ENCODE results near the gene THNSL1. TPM values are rescaled to one million over a fixed set of nuclear protein-coding genes. Genes with fewer than 3 reads are reported as not detected.

Gene THNSL1
- total and polyA plus RNA-seq, 2 donors from 2014 or later: 5.4 to 7.9 TPM

DNA sequence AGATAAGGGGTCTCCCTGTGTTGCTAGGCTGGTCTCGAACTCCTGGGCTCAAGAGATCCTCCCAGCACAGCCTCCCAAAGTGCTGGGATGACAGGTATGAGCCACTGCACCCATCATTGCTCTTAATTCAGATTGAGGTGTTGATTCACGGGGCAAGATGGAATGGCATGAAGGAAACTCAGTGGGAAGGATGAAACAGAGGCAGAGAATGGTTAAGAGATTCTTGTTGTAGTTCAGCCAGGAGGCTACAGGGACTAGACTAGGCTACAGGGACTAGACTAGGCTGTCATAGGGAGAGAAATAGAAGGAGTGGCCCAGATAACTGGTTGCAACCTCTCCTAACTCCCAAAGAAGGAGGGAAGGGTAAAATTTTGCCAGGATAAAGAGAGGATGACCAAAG lies 48.0 kb downstream of the THNSL1 start:
- no peak overlapping the region for H3K27ac ChIP-seq (ENCODE audit: low read depth in 2 of 2, low read length in 2 of 2)
- no peak overlapping the region for H3K4me3 ChIP-seq (ENCODE audit: low read length in 3 of 3)
- H3K9ac ChIP-seq (ENCODE audit: low read length in 3 of 3): no peak overlapping the region
- no peaks in the 10 kb centered on the region for H3K4me1 ChIP-seq (ENCODE audit: control insufficient read depth in 2 of 3, insufficient read depth in 2 of 3, low read depth in 1 of 3, low read length in 3 of 3)
- no peak for DNase-seq
- FAIRE-seq: no peak
- intact Hi-C loops (cut with DNase I): no loop called here
- no peaks in the 10 kb centered on the region for H3K36me3 ChIP-seq (ENCODE audit: control insufficient read depth in 2 of 3, insufficient read depth in 3 of 3, low read length in 3 of 3)
- no peaks in the 10 kb centered on the region for H3K9me3 ChIP-seq (ENCODE audit: control insufficient read depth in 2 of 3, insufficient read depth in 1 of 3, low read length in 3 of 3)
- no peaks in the 10 kb centered on the region for H3K27me3 ChIP-seq (ENCODE audit: control insufficient read depth, insufficient read depth, low read length)
- TF ChIP-seq, protein P1, sequence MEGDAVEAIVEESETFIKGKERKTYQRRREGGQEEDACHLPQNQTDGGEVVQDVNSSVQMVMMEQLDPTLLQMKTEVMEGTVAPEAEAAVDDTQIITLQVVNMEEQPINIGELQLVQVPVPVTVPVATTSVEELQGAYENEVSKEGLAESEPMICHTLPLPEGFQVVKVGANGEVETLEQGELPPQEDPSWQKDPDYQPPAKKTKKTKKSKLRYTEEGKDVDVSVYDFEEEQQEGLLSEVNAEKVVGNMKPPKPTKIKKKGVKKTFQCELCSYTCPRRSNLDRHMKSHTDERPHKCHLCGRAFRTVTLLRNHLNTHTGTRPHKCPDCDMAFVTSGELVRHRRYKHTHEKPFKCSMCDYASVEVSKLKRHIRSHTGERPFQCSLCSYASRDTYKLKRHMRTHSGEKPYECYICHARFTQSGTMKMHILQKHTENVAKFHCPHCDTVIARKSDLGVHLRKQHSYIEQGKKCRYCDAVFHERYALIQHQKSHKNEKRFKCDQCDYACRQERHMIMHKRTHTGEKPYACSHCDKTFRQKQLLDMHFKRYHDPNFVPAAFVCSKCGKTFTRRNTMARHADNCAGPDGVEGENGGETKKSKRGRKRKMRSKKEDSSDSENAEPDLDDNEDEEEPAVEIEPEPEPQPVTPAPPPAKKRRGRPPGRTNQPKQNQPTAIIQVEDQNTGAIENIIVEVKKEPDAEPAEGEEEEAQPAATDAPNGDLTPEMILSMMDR (IDR thresholded peaks at IDR 0.05; ENCODE audit: borderline replicate concordance, extremely low read depth, insufficient read depth): no peak

DNA sequence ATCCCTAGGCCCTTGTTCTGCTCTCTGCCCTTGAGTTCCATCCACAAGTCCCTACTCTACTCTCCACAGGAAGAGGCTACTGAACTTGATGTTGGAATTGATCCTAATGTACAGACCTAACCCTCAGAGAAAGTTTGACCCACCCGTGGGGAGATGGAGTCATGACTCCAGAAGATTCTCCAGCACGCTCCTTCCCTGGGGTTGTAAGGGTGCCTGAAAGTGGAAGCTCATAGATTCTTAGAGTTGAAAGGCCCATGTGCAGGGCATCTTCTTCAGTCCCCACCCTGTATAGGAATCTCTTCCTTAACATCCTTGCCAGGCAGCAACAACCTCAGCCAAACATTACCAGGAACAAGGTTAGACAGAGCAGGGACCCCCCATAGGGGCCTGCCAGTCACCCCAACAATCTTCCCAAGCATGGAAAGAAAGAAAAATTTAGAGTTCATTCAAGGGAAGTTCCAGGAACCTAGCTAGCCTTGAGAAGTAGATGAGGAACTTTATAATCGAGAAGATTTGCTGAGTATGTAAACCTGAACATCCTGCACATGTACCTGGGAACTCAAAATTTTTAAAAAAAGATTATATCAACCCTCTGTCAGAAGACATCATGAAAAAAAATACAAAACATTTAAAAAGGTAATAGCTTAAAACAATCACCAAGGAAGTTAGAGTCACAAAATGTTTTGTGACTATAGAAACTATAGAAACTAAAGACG lies 49.5 kb downstream of the THNSL1 start:
- no peak for DNase-seq
- Histone ChIP-seq H3K27ac (ENCODE audit: low read depth in 2 of 2, low read length in 2 of 2) (no peak overlapping the region), H3K36me3 (ENCODE audit: control insufficient read depth in 2 of 3, insufficient read depth in 3 of 3, low read length in 3 of 3) (no peaks in the 10 kb centered on the region), H3K4me1 (ENCODE audit: control insufficient read depth in 2 of 3, insufficient read depth in 2 of 3, low read depth in 1 of 3, low read length in 3 of 3) (no peaks in the 10 kb centered on the region), H3K4me3 (ENCODE audit: low read length in 3 of 3) (no peak overlapping the region), H3K9ac (ENCODE audit: low read length in 3 of 3) (no peak overlapping the region), H3K27me3 (ENCODE audit: control insufficient read depth, insufficient read depth, low read length) (no peaks in the 10 kb centered on the region), H3K9me3 (ENCODE audit: control insufficient read depth in 2 of 3, insufficient read depth in 1 of 3, low read length in 3 of 3) (no peaks in the 10 kb centered on the region)
- intact Hi-C loops (cut with DNase I): no loop called here
- FAIRE-seq: no peak
- TF ChIP-seq, protein P1 (IDR thresholded peaks at IDR 0.05; ENCODE audit: borderline replicate concordance, extremely low read depth, insufficient read depth): no peak

DNA sequence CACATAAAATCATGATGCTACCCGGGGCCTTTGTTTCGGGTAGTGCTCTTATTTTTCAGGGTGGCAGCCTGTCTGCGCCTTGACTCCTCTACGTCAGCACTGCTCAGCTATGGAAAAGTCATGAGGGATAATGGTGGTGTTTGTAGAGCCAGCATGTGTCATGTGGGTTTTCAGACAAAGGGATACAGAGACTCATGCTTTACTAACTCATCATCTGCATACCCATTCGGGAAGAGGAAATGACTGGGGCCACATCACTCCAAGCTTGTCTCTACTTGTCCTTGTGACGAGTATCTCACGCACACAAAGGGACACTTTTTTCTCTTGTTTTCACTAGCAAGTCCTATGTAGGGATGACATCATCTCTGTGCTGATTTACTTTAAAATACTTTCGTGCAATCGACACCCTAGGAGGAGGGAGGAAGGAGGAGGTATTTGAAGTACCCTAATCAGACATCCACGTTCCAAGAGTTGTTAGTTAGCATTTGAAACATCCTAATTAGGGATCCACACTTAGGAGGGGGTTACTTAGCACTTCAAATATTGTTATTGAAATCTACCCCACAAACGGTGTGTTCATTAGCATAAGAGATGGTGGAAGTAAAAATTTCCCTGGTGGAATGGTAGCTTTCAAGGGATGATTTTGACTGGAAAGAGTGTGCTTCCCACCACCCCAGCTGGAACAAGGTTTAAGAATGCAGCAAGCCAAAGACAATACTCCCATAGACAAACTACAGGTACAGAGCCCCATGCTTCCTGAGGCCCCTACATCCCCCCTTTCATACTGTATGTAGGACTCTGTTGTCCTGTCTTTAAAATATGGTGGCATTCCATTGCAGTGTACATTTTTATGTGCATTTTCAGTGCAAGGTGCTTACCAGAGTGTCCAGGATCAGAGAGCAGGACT lies 52.0 kb downstream of the THNSL1 start:
- H3K4me3 ChIP-seq (ENCODE audit: low read length in 3 of 3): no peak overlapping the region
- TF ChIP-seq, protein P1 (IDR thresholded peaks at IDR 0.05; ENCODE audit: borderline replicate concordance, extremely low read depth, insufficient read depth): no peak
- no peak for DNase-seq
- no peaks in the 10 kb centered on the region for H3K9me3 ChIP-seq (ENCODE audit: control insufficient read depth in 2 of 3, insufficient read depth in 1 of 3, low read length in 3 of 3)
- H3K4me1 ChIP-seq (ENCODE audit: control insufficient read depth in 2 of 3, insufficient read depth in 2 of 3, low read depth in 1 of 3, low read length in 3 of 3): no peaks in the 10 kb centered on the region
- no peak for FAIRE-seq
- no peaks in the 10 kb centered on the region for H3K27me3 ChIP-seq (ENCODE audit: control insufficient read depth, insufficient read depth, low read length)
- H3K36me3 ChIP-seq (ENCODE audit: control insufficient read depth in 2 of 3, insufficient read depth in 3 of 3, low read length in 3 of 3): no peaks in the 10 kb centered on the region
- no peak overlapping the region for H3K9ac ChIP-seq (ENCODE audit: low read length in 3 of 3)
- intact Hi-C loops (cut with DNase I): no loop called here
- no peak overlapping the region for H3K27ac ChIP-seq (ENCODE audit: low read depth in 2 of 2, low read length in 2 of 2)

Data from kidney (tissue), 14 donors.